Muscle of back (tissue), 11 donors: ENCODE results near the gene HIF1A. TPM values are rescaled to one million over a fixed set of nuclear protein-coding genes. Genes with fewer than 3 reads are reported as not detected.
A peak's percentile ranks its signal among the peaks of the same experiment; 100 is the strongest.

Experiments
- DNase-seq, 3 donors: peaks; one replicate each; pipeline versions ENCODE4 v3.0.0 to v3.0.0-alpha.2; 2013
- polyA plus RNA-seq, 10 donors: library from polyadenylated mRNA; unstranded; fragments of 120-200 nt; gene quantifications; one replicate each; pipeline ENCODE4 v1.2.1, GENCODE V29; 2013; ENCODE audit not compliant: insufficient read length in 10 of 10

Gene HIF1A
- polyA plus RNA-seq, 10 donors: 54.2 to 77.7 (median 69.7) TPM

- DNase-seq: no peak
These were observed 24.2 kb upstream of the HIF1A start for GRCh38 chr14:61671082-61671481.

GRCh38 chr14:61672796-61673195 lies 22.5 kb upstream of the HIF1A start:
- DNase-seq: no peak

DNA sequence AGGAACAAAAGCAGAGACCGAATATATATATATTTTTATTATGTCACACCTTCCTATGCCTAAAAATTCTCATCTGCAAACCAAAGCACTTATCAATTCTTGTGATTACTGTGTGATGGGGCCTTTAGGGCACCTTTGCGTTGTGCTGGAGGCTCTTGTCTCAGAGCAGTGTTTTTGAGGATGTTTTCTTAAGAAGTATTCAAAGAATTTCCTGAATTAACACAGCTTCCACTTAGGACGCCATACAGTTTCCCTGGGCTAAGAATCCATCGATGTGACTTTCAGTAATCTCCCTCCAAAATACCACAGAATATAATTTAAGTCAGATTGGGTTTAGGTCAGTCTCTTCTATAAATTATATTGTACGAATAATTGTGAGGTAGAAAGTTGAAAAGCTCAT lies 22.0 kb upstream of the HIF1A start:
- no peak for DNase-seq

DNA sequence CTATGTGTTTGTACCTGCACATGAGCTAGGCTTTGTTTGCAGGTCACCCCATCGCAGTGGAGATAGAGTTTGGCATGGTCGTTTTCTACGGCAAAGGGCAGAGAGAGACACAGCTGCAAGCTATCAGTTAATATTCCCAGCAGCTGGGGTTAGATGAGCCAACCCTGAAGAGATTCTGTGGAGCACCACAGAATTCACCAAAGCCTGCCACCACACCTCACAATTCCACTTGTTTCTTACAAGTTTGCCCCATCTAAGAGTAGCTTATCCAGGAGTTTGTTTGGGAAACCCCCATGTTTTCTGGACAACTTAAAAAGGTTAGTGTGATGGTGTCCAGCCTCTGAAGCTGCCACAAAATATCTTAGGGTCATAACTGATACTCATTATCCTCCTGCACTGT lies 20.0 kb upstream of the HIF1A start:
- DNase-seq: no peak

DNA sequence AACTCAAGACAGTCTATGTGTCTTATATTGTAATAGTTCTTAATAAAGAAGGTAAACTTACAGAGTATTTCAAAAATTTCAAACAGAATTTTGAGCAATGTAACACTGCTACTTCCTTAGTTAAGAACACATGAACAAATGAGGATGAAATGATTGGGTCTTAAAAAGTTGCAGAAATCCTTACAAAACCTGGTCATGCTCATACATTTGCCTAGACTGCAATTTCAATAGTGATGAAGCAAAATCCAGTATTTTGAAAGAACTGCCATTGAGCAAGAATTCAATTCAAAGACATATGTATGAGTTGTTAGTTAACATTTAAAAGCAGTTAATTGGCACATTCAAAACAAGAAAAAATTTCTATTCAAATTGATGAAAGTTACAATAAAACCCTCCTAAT lies 17.8 kb upstream of the HIF1A start:
- no peak for DNase-seq

GRCh38 chr14:61678975-61679374 lies 16.3 kb upstream of the HIF1A start:
- DNase-seq: no peak

DNA sequence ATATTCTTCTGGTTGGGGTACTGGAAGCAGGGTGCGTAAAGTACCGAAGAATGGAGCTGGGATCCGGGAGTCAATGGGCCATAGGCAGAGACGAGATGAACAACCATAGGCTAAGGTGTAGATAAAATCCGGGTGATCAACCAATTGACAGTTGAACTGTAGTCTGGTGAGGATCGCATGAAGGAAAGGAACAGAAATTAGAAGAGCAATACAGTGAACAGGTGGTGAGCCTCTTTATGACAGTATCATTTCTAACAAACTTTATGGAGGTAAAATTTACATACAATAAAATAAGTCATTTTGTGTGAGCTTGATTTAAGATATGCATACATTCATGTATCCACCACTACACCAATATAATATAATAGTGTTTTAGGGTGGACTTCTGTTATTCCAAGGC lies 13.9 kb upstream of the HIF1A start:
- no peak for DNase-seq

DNA sequence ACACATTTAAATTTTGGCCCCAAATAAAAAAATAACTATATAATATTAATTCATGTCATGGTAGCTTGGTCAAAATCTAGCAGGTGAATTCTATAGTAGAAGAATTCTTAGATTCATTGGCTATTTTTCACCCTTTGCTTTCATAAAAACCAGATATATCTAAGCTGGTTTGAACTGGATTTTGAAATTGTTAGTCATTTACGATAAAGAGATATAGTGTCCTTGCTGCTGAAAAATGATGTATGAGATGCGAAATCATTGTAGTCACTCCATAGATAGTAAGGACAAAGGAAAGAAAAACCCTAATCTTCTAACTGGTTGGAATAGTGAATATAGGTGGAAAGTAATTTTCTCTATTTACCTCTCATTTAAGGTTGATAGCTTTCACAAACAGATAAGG lies 12.2 kb upstream of the HIF1A start:
- DNase-seq: no peak

DNA sequence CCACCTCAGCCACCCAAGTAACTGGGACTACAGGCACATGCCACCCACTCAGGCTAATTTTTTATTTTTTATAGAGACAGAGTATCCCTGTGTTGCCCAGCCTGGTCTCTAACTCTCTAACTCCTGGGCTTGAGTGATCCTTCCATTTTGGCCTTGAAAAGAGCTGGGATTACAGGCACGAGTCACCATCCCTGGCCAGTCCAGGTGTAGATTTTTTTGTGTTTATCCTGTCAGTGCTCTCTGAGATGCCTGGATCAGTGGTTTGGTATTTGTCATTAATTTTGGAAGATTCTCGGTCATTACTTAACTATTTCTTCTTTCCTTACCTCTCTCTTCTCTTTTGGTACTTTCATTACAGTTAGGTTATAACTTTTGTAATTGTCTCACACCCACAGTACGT lies 5.3 kb upstream of the HIF1A start:
- no peak for DNase-seq

DNA sequence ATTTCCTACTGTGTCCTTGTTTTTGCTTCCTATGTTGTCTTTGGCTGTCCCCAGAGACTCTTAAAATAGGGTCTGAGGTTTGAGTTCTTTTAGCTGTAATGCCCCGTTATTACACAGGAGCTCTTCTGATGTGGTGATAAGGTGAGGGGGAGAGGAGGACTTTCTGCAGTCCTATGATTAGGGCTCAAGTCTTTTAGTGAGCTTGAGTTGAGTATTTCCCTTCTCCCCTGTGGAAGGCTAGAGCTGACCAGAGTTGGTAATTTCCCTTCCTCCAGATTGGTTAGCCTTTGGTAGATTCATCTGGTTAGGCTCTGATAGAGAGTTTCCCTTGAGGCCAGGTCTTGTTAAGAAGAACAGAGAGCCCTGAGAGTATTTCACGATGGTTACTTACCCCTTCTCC lies 4.3 kb upstream of the HIF1A start:
- DNase-seq: no peak

DNA sequence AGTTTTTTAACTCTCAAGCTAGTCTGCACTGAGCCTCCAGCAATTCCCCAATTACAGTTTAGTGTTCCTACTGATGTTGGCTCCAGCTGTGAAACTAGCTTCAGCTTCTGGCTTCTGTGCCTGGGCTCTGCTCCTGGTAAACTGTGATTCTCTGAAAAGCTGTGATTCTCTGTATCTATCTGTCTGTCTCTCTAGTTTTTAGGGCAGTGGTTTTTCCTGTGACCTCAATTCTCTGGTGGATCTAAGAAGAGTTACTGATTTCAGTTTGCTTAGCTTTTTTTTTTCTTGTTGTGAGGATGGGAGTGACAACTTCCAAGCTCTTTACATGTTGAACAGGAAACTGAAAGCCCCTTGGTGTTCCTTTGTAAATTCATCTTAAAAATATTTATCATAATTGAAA lies 3.8 kb upstream of the HIF1A start:
- no peak for DNase-seq

DNA sequence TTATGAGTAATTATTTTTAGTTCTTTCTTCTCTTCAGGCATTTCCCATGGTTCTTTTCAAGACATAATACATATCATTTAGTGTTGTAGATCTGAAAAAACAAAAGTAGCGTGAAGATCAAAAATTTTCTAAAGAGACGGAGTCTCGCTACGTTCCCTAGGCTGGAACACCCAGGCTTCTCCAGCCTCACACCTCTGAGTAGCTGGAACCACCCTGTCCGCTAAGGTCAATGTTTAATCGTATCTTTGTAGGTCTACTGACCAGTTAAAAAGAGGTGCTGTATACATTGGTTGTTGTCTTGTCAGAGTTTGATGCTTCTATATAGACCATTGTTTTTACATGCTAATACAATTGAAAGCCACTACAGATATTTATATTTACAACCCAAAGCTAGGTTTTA lies 1.3 kb upstream of the HIF1A start:
- no peak for DNase-seq

GRCh38 chr14:61695695-61696527 lies 598 bp downstream of the HIF1A start:
- DNase-seq: peak; percentile 53 to 92 (median 73)

DNA sequence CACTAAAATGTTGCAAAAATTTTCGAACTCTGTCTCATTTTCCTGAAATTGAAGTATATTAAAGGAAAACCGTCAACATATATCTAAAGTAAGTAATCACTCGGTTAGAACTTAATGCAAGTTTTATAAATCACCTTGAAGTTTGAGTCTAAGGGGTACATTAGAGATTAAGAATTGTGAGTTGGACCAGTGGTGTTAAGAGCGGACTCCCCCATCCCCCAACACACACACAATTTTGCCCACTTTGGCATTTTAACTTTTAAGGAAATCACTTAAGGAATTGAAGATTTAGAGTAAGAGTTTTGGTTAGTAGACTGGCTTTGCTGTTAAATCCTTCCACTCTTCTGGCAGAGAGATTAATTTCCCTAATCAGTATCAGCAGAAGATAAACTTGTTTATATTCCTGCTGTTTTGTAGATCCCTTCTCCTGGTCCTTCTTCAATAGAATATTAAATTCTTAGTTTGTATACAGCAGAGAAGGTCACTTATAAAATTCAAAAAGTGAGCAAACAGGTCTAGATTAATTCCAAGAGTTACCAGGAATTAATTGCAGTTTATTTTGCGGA lies 1.5 kb downstream of the HIF1A start:
- peak in 1 of 3 donors; percentile 34 for DNase-seq

DNA sequence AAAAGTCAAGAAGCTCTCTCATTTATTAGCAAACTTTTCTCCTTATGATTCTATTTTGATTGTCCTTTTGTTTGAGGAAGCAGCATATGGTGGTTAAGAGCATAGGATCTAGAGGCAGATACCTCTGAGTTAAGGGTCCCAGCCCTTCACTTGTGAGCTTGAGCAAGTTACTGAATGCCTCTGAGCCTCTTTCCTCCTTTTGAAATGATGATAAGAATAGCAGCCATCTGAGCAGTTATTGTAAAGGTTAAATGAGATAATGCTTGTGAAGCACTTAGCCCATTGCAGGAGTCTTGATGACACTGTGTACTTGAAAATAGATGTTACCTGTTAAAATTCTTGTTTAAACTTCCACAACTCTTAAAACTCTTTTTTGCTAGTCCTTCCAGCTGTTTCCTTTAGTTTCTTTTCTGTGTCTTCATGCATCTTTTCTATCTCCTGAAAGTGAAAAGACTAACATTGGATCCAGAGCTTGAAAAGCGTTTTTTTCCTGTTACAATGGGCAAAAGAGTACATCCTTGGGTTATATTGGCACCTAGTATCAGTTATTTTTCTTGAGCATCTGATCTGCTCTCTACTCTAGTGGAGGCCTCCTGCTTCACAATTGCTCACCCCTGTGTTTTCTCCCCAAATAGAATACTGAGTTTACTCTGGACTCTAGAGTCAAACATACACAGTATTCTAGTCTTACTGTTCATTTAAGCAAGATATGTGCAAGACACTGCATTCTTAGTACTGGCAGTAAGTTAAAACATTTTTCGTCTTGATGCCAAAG lies 3.1 kb downstream of the HIF1A start:
- no peak for DNase-seq

DNA sequence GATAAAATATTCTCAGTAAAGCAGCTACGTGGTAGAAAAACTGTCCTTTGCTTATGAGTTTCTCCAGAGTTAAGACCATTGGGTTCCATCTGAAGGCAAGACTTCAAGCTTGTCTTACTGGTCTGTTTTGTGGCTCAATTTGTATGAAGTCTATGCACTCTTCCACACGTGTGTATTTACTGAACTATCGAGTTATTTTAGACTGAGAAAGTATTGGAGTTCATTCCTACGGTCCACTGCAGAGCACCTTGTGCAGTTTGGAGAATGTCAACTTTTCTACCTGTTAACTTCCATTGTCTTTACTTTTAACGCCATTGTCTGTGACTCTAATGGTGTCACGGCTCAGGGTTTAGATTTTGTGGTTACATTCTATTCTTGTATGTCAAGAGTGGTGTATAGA lies 3.7 kb downstream of the HIF1A start:
- no peak for DNase-seq

DNA sequence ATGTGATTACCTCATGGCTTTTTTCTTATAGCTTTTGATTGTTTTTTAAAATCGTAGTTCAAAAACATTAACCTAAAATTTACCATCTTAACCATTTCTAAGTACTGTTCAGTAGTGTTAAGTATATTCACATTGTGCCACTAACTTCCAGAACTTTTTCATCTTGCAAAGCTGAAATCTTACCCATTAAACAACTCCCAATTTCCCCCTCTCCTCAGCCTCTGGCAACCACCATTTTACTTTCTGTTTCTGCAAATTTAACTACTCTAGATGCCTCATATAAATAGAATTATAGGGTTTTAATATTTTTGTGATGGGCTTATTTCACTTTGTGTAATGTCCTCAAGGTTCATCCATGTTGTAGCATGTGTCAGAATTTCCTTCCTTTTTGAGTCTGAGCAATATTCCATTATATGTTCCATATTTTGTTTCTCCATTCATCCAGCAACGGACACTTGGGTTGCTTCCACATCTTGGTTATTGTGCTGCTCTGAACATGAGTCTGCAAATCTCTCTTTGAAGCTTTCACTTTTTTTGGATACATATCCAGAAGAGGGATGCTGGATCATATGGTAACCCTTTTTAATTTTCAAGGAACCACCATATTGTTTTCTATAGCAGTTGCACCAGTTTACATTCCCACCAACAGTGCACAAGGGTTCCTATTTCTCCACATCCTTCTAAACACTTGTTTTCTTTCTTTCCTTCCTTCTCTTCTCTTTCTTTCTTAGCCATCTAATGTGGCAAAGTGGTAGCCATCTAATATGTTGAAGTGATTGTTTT lies 5.0 kb downstream of the HIF1A start:
- DNase-seq: no peak

- DNase-seq: no peak
These were observed 6.6 kb downstream of the HIF1A start for GRCh38 chr14:61701946-61702345.

DNA sequence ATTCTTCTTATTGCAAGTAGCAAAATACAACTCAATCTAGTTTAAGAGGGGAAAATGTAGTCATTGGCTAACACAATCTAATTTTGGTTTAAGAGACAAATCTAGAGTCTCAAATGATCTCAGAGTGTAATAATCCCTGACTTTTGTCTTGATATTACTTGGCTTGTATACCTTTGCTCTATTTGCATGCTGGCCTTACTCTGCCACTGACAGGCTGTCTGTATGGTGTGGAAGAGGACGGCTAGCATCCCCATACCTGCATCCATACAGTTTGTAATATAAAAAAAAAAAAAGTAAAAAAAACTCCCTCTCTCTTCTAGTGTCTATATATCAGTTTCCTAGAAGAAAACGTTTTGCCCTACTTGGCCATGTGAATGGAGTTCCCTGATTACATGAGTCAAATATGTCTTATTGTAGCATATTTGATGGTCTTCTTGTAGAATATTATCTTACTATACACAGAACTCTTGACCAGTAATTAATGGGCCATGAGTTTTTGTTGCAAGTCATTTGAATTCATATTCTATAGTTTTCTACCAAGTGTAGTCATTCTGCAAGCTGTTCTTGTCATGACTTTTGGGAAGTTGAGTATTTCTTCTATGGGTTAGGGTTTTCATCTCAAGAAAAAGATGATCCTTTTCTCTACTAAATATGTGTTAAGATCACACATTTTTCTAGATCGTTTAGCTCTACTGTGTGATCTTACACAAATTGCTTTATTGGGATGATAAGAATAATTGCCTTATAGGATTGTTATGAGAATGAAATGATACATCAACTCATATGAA lies 8.2 kb downstream of the HIF1A start:
- no peak for DNase-seq

DNA sequence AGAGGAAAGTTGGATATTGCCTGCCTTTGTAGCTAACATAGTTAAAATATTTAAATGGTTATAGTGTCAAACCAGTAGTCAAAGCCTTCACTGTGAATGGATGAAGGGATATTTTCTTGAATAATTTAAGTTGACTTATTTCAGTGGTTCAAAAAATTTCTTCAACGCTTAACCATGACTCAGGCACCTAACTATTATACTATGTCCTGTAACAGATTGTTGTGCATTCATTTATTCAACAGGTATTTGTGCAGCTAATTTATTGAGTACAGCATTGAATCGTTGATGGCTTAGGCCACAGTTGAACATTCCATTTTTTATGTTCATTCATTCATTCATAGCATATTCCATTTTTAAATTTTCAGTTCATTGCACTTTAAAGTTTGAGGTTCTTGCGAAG lies 9.2 kb downstream of the HIF1A start:
- no peak for DNase-seq

- DNase-seq: no peak
These were observed 9.7 kb downstream of the HIF1A start for GRCh38 chr14:61705017-61705416.
